NCI-H345 (cell line): Measurements from ENCODE around the gene NRARP.

ENCODE experiments used
- DNase-seq: peaks from one replicate; lab custom pipeline; 2025; lab: John Stamatoyannopoulos, UW

The NRARP gene

GRCh38 chr9:137297966-137298365 lies 4.1 kb downstream of the NRARP start:
- no peak for DNase-seq

DNA sequence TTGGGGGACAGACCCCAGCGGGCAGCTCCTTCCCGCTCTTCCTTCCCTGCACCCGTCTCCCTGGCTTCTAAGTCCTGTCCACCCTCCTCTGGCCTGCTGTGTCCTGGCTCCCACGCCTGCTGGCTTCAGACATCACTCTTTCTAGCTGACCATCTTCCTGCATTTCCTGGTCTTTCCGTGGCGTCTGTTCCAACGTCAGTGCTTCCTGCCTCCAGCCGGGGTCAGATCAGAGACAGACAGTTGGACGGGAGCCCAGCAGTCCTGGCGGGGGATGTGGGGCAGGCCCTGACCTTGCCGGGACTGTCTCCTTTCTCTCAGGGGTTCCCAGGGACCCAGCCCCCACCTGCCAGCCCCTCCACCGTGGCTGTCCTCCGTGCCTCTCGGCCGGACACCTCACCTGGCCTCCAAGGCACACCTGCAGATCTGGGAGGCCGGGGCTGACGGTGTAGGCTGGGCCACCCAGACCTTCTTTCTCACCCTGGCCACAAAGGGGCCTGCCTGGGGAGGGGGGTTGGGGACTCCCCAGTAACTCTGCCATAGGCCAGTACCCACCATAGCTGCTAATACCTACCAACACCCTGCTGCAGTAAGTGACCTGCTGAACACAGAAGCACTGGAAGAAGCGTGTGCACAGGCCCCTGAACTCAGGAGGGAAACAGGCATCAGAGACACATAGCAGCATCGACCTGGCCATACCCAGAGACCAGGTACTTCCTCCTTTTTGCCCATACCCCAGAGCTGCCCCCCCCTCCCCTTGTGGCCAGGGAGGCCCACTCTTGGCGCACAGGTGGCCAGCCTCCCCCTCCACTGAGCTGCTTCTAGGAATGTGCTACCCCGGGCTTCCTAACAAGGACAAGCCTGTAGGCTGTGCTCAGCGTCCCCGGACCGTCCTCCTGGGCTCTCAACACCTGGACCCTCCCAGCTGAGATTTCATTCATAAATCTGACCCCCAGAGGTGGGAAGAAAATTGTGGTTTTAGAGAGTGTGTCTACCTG lies 5.1 kb downstream of the NRARP start:
- no peak for DNase-seq

- no peak for DNase-seq
These were observed 6.0 kb downstream of the NRARP start for GRCh38 chr9:137295849-137296669.

- DNase-seq: no peak
These were observed 6.7 kb downstream of the NRARP start for GRCh38 chr9:137295238-137295811.

DNA sequence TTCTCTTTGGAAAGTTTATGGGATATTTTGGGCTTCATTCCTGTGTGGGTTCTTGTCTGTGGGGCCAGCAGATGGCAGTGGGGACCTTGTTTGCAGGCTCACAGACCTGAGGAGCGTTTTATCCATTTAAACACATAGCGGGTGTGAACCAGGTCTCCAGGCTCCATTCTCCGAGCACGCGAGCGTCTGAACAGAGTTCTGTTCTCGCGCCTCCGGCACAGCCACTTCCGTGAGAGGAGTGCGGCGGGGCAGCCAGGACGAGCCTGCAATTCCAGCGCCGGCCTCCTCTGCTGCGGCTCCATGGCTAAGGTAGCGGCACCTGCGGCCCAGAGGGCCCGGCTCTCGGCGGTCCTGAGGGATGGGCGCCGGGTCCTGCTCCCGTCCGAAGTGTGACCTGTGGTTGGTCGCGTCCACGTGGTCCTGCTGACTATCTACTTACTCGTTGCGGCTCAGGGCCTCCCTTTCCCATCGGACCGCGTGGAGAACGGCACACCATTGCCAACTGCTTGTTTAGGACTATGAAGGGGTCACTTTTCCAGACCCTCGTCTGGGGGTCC lies 7.3 kb downstream of the NRARP start:
- DNase-seq: peak; percentile 28

- DNase-seq: peak; percentile 57
These were observed 7.9 kb downstream of the NRARP start for GRCh38 chr9:137294091-137294680.

- DNase-seq: no peak
These were observed 8.5 kb downstream of the NRARP start for GRCh38 chr9:137293482-137294090.

DNA sequence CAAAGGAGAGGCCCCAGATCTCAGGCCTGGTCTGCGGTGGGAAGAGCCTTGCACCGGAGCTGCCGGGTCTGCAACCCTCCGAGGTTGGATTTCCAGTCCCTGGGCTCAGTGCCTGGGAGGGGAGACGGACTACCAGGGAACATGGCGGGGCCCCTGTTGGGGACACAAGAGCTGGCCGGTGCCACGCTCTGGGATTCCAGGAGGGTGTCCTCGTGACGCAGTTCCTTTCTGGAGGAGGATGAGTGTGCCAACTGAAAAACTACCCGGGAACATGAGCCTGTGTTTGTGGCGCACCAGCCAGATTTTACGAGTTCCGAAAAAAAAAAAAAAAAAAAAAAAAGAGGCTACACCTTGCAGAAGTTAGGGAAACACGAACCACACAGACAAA lies 9.0 kb downstream of the NRARP start:
- no peak for DNase-seq

- peak; percentile 67 for DNase-seq
These were observed 15.1 kb downstream of the NRARP start for GRCh38 chr9:137286975-137287383.

DNA sequence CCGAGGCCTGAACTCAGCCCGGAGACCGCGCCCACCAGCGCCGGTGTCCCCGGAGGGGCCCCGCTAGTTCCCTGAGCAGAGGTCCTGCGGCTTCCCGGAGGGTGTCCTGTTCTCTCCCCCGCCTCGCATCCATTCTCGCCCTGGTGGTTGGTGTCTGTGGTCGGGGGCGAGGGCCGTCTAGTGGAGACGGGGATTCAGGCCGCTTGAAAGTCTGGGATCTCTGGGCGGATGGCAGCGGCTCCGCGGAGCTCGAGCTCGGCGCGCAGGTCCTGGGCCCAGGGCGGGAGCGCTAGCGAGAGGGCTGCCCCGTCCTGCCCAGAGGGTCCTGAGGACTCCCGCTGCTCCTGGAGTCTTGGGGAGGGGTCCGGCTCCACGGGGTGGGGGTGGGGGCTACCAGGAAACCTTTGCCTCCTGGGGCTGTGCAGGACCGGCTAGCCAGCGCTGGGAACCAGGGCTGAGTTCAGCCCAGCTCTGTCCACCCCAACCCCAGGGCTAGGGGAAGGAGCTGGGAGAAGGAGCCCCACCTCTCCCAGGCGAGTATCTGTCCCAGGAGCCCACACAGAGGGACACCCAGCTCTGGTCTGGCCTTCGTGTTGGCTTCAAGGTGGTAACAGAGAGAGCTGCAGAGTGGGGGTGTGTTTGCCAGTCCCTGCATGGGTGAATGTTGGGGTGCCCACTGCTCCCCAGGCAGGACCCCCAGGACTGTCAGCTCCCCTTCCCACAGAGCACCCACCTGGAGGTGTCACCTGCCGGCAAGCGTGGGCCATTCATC lies 20.5 kb downstream of the NRARP start:
- no peak for DNase-seq

GRCh38 chr9:137280474-137281344 lies 21.4 kb downstream of the NRARP start:
- DNase-seq: no peak

GRCh38 chr9:137279741-137280473 lies 22.2 kb downstream of the NRARP start:
- DNase-seq: no peak

GRCh38 chr9:137278721-137279711 lies 23.1 kb downstream of the NRARP start:
- no peak for DNase-seq

- DNase-seq: no peak
These were observed 23.9 kb downstream of the NRARP start for GRCh38 chr9:137278061-137278701.

DNA sequence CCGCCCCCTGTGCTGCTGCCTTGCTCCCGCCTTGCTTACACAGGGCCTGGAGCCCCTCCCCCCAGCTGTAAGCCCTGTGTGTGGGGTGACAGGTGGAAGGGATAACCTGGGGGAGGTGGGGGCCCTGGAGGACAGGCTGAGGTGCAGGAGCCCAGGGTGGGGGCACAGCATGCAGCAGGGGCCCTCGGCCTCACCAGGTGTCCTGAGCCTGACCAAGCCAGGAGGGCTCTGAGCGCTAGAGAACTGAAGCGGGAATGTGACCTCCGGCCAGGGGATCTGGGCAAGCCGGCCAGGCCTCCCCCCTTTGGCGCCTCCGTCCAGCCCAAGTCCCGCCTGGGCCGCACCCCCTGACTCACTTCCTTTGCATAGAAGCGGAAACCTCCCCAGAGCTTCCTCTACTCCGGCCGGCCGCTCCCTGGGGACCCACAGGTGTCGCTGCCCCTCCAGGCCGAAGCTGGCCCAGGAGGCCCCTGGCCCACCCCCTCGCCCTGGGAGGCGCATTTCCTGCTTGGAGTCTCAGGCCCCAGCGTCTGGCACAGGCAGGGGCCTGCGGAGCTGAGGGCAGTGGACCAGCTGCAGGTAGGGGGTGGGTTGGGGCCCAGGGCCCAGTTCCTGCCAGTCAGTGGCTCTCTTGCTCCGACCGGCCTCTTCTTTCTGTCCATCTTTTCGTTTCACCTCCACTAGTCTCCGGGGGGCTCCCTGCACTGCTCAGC lies 24.6 kb downstream of the NRARP start, which contains the start of gene TOR4A:
TOR4A (plus strand) TSS at position 398 of the 713 bp plus-strand sequence. CDS start 964 bp downstream, outside the sequence.
- no peak for DNase-seq
